Activated CD4-positive, alpha-beta T cell treated with anti-CD3 and anti-CD28 coated beads, Interleukin-2, amount 50 U/mL, for 16 hours (primary cell): ENCODE results near the gene IL23R.

Experiments used
- DNase-seq: peaks from one replicate; pipeline ENCODE4 v3.0.0-alpha.2; 2020

IL23R gene

DNA sequence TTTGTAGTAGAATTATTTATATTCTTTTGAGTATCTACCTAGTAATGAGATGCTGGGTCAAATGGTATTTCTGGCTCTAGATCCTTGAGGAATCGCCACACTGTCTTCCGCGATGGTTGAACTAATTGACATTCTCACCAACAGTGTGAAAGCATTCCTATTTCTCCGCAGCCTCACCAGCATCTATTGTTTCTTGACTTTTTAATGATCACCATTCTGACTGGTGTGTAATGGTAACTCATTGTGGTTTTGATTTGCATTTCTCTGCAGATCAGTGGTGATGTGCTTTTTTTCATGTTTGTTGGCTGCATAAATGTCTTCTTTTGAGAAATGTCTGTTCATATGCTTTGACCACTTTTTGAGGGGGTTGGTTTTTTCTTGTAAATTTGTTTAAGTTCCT is 15.3 kb upstream of the IL23R start:
- no peak for DNase-seq

DNA sequence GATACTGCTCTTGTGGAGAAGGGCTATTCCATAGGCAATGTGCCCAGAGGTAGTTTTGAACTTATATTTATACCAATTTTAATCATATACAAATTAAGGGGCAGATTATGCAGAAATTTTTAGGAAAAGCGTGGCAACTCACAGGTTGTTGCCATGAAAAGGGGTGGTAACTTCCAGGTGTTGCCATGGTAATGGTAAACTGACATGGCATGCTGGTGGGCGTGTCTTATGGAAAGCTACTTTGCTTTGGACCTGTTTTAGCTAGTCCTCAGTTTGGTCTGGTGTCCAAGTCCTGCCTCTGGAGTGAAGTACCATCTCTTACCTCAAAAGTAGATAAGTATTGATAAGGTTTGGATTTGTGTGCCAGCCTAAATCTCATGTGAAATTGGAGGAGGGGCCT is 7.9 kb upstream of the IL23R start:
- no peak for DNase-seq

DNA sequence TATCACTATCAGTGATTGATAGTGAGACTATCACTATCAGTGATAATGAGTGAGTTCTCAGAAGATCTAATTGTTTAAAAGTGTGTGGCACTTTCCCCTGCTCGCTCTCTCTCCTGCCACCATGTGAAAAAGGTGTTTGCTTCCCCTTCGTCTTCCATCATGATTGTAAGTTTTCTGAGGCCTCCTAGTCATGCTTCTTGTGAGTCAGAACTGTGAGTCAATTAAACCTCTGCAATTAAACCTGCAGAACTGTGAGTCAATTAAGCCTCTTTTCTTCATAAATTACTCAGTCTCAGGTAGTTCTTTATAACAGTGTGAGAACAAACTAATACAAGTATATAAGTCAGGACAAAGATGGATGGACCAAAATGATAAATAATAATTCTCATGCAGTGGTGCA is 7.0 kb upstream of the IL23R start:
- peak; percentile 84 for DNase-seq

DNA sequence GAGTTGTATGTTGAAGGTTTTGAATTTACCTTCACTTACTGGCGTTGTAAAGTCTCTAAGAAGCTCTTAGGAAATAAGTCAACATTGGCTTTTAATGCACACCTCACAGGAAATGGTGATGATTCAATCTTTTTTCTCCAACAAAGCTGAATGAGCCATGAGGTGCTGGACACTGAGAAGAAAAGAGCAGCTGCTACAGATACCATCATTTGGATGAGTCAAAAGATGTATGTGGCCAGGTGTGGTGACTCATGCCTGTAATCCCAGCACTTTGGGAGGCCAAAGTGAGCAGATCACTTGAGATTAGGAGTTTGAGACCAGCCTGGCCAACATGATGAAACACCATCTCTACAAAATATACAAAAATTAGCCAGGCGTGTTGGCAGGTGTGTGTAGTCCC is 3.3 kb upstream of the IL23R start:
- peak; percentile 95 for DNase-seq

DNA sequence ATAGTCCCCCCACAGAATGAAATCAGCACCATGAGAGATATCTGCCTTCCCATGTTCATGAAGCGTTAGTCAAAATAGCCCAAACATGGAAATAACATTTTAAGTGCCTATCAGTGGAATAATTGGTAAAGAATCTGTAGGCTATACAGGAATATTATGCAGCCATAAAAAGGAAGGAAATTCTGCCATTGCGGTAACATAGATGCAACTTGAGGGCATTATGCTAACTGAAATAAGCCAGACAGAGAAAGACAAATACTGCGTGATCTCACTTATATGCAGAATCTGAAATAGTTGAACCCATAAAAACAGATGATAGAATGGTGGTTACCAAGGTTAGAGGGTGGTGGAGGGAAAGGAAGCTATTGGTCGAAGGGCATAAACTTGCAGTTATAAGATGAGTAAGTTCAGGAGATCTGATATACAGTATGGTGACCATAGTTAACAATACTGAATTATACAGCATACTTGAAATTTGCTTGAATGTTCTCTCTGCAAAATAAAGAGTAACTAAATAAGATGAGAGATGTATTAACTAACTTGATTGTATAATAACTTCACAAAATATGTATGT is 699 bp upstream of the IL23R start:
- peak; percentile 78 for DNase-seq

DNA sequence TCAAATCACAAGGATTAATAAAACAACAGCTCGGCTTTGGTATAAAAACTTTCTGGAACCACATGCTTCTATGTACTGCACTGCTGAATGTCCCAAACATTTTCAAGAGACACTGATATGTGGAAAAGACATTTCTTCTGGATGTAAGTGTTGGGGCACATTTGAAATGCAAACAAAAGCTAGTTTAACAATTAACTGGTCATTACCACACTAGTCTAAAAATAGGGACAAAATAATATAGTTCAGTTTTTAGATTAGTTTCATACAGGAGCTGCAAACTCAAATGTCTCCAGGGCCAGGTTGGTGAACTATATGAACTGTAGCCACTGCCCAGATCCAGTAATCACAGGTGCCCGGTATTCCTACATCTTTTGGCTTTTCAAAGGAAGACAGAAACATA is 3.2 kb downstream of the IL23R start:
- no peak for DNase-seq

DNA sequence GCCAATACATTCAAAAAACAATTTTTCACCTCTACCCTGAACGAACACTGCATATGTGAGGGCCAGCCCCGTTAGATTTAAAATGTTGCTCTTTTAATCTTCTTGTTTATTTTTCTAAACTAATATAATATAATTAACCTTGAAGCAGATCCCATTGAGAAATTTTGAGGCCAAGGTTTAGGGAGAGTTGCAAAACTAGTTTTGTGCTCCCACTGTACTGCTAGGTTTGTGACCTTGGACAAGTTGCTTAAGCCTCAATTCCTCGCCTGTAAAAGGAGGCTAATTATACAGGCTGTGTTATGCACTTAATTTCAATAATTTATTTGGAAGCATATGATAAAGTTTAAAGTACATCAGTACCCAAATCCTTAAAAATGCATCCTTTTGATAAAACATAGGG is 3.7 kb downstream of the IL23R start:
- DNase-seq, result no peak

DNA sequence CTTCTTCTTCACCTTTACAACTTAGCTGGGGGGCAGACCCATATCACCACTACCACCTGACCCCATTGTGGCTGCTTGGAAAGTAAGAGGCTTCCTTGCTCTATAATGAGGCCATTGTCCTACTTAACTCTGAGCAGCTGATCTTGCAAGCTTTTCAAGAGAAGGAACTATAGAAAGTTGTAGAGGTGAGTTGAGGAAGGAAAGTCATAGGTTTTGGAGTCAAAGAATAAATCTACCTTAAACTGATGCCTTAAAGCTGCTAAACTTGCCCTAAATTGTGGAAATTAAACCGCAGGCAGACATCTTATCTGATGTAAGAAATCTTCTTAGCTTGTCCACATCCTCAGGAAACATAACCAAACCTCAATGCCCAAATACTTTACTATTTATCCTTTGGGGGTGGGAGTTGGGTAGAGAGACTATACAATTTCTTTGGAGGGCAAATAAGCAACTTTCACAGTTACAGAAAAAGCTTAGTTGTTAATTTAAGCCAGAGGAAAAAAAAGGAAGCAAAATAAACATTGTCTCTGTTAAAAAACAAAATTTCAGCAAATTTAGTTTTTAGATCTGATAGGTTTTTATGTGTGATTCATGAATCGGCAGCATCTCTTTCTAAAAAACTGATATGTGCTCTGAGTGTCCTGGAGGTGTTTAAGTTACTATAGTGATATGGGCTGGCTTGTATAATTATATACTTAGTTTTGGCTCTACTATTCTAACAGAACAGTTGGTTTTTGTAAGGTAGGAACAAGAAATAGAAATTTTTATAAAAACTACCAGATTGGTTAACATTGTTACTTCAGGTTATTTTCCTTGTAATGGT is 4.7 kb downstream of the IL23R start:
- DNase-seq, result peak; percentile 81

DNA sequence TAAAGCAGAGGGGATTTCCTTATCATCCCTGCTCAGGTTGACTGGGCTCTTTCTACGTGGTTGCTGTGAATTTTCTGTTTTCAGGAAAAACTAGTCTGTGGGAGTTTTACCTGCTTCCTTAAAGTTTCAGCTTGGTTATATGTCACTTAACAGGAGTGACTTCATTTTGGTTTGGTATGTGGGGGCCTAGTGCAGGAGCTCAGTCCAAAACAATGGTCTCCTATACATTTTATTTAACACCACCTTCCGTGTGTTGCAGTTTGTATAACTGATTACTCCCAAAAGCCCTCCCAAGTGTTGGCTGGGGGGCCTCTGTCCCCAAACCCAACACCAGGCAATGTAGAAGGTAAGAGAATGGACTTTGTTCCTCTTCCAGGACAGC is 5.3 kb downstream of the IL23R start:
- no peak for DNase-seq

DNA sequence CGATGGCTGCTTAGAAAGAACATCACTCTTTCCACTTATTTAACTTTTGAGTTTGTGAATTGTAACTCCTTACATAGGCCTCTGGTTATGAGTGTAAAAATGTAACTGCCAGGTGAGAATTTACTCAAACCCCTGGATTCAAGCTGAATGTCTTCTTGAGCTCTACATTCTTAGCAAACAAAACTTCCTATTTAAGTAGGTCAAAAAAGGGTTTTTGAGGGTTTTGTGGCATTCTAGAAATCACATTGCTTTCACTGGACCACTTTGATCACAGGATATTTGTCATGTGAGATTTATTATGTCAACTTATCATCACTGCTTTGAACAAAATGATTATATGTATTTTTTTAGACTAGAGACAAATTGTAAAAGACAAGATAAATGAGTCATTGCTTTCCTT is 5.7 kb downstream of the IL23R start:
- peak; percentile 93 for DNase-seq

DNA sequence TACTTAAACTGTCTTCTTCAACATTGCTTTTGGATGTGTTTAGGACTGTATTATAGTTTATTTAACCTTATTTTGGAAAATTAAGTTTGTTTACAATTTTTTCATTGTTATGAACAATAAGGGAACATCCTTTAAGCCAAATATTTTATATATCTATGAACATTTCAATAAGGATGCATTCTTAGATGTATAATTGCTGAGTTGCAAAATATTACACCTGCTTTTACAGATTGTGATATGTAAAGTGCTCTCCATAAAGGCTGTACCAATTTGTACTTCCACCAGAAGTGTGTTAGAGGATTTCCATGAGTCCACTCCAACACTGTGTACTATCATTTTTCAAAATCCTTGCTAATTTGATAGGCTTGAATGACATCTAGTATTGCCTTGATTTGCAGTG is 7.7 kb downstream of the IL23R start:
- DNase-seq, result no peak

DNA sequence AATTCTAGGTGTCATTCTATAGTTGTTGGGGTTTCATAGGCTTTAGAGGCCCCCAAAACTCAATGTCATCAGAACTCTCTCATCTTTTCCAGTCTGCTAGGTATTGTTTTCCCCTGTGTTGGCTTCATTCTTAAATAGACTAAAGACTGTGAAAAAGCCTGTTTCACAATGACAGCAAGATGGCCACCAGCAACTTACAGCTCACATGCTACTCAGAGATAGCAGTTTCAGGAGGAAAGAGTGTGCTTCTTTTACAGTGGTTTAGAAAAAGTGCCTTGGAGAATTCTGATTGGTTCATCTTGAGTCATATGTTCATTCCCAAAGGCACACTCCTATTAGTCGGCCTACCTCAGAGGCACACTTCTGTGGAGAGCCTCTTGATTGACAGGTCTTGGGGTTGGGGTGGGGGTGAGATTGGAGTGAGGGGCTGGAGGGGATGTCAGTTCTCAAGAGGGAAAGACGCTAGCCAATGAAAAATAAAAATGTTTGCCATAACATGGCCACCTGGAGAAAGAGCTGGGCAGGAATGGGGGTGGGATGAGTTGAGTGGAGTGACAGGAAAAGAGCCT is 8.5 kb downstream of the IL23R start:
- peak; percentile 81 for DNase-seq

DNA sequence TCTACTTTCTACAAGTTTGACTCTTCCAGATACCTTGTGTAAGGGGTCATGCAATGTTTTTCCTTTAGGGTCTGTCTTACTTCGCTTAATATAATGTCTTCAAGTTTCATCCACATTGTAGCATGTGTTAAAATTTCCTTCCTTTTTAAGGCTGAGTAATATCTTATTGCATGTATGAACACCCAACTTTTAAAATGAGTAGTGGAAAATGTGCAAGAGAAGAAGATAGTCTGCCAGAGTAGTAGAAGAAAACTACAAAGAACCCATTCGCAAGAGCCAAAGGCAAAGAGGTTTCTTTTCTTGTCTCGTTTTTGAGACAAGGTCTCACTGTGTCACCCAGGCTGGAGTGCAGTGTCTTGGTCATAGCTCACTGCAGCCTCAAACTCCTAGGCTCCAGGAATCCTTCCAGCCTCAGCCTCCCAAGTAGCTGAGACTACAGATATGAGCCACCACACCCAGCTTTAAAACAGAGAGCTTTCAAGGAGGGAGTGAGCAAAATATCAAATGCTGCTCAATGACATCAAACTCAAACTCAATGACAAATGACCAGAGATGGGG is 9.4 kb downstream of the IL23R start:
- peak; percentile 74 for DNase-seq

DNA sequence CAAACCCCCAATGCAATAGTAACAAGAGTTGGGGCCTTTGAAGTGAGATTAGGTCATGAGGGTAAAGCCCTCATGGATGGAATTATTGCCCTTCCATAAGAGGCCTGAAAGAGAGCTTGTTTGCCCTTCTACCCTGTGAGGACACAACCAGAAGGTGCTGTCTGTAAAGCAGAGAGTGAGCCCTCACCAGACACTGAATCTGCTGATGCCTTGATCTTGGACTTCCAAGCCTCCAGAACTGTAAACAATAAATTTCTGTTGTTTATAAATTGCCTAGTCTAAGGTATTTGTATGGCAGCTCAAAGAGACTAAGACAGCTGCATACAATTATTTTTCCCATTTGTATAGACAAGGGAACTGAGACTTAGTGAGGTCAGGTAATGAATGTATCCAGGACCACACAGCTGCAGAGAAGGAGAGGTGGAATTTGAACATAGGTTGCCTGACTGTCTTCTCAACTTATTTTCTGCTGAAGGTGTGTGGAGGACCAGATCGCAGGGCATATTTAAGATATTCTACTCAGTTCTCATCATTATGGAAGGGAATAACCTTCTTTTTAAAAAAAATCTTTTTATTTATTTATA is 18.7 kb downstream of the IL23R start:
- no peak for DNase-seq

DNA sequence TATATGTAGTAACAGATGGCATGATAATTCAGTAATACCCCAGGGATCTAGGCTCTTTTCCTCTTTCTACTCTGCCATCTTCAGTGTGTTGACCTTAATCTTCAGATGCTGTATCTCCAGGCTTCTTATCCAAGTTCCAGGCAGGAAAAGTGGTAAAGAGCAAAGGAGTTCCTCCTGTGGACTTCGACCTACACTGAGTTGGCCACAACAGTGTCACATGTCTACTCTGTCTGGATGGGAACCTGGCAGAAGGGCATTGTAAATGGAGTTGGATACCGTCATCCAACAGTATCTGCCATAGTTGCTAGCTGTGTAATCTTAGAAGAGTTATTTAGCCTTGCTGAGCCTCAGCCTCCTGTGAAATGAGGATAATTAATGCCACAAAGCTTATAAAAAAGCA is 21.9 kb downstream of the IL23R start:
- no peak for DNase-seq

DNA sequence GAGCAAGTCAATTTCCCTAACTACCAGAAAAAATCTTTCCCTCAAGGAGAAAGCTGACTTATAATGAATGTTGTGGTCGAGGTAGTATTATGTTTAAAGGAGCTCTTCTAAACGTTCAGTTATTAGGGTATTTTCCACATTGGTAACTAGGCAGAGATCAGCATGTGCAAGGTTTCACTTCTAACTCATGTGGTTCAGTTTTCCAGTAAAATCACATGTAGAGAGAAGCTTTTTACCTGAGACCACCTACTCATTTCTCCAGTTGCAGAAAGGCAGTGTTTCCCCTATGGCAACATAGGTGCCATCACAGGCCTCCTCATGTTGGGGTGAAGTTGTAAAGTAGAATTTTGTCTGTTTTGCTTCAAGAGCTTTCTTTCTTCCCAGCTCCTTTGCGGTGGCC is 23.7 kb downstream of the IL23R start:
- DNase-seq, result peak; percentile 83

DNA sequence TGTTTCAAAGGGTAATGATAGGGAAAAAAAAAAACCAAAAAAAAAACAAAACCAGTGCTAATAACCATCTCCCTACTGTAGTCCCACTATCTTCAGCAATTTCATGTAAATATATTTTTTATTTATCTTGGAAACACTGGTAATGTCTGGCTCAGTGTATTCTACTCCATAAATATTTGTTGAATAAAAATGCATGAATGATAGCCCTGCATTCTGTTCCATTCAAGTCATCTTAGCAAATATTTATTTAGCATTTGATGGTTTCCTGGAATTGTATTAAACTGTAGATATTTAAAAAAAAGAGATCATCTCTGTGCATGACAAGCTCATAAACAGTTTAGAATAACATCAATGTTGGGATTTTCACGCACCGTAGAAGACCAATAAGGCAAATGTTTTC is 24.2 kb downstream of the IL23R start:
- no peak for DNase-seq

DNA sequence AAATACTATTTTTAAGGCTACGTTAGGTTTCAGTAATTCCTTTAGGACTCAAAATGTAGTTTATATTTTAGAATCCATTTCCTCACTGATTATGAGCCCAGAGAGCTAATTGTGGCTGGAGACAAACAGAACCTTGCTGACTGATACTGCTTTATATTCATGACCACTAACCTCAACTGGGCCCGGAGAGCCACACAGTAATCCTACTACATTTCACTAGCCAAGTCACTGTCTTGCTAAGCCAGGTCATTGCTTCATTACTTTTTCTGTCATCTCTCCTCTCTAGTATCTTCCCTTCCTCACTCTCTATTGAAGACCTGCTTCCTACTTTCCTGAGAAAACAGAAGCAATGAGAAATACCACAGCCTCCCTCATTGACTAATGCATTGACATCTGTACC is 24.7 kb downstream of the IL23R start:
- peak; percentile 75 for DNase-seq

DNA sequence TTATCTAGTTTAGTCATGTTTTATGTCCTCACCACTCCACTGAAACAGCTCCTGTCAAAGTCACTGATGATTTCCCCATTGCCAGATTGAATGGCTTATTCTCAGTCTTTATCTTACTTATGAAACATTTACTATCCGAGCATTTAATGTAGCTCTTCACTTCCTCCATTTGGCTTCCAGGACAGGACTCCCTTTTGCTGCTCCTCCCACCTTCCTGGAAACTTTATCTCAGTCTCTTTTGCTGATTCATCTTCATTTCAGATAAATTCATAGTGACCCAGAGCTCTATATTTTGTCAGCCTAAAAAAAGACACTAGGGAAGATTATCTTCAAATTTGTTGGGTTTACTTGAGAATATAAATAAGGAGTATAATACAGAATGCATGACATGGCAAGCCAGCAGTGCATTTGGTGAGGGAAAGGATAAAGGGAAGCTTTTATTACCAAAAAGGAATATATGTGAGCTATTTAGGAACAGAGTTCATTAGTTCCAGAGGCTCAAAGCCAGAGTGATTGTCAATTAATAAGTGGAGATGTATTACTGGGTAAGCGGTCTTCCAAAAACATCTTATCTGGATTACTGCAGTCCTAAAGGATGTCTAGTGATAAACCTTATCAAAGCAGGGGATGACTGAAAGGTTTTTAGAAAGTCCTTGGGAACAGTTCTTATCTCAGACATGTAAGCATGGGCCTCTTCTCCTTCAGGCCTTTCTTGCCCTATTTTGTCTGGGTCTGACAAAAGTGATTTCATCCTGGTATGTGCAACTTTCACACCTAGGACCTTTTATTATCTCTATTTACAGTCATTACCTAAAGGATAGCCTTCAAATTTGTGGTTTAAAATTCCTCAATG is 25.6 kb downstream of the IL23R start:
- peak; percentile 48 for DNase-seq

DNA sequence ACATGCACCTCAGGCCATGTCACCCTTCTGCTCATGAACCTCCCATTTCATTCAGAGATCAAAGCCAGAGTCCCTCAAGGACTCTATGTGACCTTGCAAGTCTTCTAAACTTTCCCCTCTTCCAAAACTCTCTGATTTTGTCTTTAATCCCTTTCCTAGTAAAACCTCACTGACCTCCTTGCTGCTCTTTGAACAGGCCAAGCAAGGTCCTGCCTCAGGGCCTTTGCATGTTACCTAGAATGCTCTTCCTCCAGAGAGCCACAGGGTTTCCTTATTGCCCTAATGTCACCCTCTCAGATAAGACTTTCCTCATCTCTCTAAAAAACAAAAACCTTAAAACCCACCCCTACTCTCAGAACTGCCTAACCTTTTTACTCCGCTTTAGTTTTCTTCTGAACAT is 26.6 kb downstream of the IL23R start:
- peak; percentile 65 for DNase-seq

DNA sequence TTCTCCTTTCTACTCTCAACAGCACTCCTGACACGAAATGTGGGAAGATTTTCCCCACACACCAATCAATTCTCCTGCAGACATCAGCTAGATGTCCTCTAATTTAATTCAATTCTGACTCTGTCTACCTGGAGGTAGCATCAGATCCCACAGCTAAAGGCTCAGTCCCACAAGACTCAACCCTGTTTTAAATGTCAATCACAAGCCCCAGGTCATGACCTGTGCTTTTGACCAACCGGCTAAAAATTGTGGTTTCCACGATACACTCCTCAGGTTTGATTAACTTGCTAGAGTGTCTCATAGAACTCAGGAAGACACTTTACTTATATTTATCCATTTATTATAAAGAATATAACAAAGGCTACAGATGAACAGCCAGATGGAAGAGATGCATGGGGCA is 27.4 kb downstream of the IL23R start:
- DNase-seq, result peak; percentile 50

DNA sequence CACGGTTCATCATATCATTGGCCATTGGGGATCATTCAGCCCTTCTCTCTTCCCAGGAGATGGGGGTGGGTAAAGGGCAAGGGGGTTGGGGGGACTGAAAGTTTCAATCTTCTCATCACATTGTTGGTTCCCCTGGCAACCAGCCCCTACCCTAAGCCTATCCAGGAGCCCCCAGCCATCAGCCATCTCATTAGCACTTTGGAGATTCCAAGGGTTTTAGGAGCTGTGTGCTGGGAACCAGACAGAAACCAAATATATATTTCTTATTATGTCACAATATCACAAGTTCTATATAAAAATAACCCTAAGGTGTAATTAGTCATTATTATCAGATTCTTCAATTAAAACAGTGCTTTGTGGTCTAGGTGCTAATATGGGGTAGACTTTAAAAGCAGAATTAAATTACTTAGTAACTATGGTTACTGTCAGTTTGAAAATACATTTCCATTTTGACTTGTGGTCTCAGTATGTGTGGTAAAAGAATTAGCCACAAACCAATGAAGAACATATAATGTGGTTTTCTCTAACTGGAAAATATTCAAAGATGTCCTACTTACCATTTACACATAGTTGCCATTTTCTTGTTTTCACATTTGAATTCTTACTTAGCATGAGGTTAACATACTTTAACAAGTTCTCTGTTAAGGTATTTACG is 28.1 kb downstream of the IL23R start:
- peak; percentile 83 for DNase-seq
